ENCODE data around the gene NTNG1. TPM values are rescaled to one million over a fixed set of nuclear protein-coding genes. Genes with fewer than 3 reads are reported as not detected.

Gene NTNG1
- total RNA-seq, 1 donor from 2014 or later, result 0.79 TPM

DNA sequence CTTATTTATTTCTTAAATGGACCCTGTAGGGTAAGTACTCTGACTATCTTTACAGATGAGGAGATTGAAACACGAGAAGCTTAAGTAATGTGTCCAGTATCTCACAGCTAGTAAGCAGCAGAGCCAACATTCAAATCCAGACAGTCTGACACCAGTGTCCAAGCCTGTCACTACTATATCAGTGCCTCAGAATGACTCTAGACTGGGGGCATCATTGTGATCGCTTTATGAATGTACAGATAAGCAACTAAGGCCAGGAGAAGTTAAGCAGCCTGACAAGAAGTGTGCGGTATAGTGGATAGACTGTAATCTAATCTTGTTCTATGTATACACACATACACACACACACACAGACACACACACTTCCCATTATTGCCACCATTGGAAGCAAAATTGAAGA is 158.7 kb downstream of the NTNG1 start:
- Mint-ChIP-seq H3K27ac (no peak overlapping the region), H3K4me1 (no peaks in the 10 kb centered on the region), H3K27me3 (ENCODE audit: insufficient read depth, low read depth) (no peaks in the 10 kb centered on the region), H3K4me3 (no peak overlapping the region), H3K9me3 (no peaks in the 10 kb centered on the region), H3K36me3 (no peaks in the 10 kb centered on the region)
- H3K4me3 ChIP-seq, result no peak overlapping the region
- no peaks in the 10 kb centered on the region for H3K36me3 ChIP-seq
- H3K4me1 ChIP-seq, result no peaks in the 10 kb centered on the region
- peak overlapping the region; percentile 10 for H2AFZ ChIP-seq (replicated peaks)
- no peak overlapping the region for H3K4me2 ChIP-seq
- no peaks in the 10 kb centered on the region for H3K27me3 ChIP-seq
- no peaks in the 10 kb centered on the region for H3F3A ChIP-seq (ENCODE audit: low read depth)
- no peaks in the 10 kb centered on the region for H4K20me1 ChIP-seq (ENCODE audit: low read depth)
- no peak overlapping the region for H3K27ac ChIP-seq
- H3K79me2 ChIP-seq (ENCODE audit: low read depth), result no peaks in the 10 kb centered on the region
- no peaks in the 10 kb centered on the region for H3K9me3 ChIP-seq (ENCODE audit: low read depth)
- no peak overlapping the region for H3K9ac ChIP-seq
- no peak for DNase-seq (ENCODE audit: low spot score)
- TF ChIP-seq EZH2phosphoT487 (IDR thresholded peaks at IDR 0.05) (no peak), EZH2 (IDR thresholded peaks at IDR 0.05) (no peak)
- TF ChIP-seq, protein P1, sequence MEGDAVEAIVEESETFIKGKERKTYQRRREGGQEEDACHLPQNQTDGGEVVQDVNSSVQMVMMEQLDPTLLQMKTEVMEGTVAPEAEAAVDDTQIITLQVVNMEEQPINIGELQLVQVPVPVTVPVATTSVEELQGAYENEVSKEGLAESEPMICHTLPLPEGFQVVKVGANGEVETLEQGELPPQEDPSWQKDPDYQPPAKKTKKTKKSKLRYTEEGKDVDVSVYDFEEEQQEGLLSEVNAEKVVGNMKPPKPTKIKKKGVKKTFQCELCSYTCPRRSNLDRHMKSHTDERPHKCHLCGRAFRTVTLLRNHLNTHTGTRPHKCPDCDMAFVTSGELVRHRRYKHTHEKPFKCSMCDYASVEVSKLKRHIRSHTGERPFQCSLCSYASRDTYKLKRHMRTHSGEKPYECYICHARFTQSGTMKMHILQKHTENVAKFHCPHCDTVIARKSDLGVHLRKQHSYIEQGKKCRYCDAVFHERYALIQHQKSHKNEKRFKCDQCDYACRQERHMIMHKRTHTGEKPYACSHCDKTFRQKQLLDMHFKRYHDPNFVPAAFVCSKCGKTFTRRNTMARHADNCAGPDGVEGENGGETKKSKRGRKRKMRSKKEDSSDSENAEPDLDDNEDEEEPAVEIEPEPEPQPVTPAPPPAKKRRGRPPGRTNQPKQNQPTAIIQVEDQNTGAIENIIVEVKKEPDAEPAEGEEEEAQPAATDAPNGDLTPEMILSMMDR (IDR thresholded peaks at IDR 0.05), result no peak

DNA sequence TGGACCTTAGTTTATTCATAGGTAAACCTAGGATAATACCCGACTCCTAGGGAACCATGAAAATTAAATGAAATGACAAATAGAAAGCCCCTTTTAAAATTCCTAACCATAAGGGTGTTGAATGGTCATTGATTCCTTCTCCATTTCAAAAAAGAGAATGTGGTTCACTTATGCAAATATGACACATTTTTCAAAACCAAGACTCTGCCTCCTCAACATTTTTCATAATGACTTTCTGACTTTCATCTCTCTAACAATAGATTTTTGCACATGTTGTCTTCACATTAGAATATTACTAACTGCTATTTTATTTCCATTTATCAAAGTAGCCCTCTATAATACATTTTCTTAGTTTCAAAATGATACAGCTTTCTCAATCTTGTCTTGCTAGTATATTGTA is 169.1 kb downstream of the NTNG1 start:
- H2AFZ ChIP-seq (replicated peaks), result no peak overlapping the region
- no peaks in the 10 kb centered on the region for H3K36me3 ChIP-seq
- H3K27ac ChIP-seq, result no peak overlapping the region
- no peaks in the 10 kb centered on the region for H3K27me3 ChIP-seq
- Mint-ChIP-seq H3K4me3 (no peak overlapping the region), H3K9me3 (no peaks in the 10 kb centered on the region), H3K27me3 (ENCODE audit: insufficient read depth, low read depth) (no peaks in the 10 kb centered on the region), H3K4me1 (no peaks in the 10 kb centered on the region), H3K36me3 (no peaks in the 10 kb centered on the region), H3K27ac (no peak overlapping the region)
- H3K9me3 ChIP-seq (ENCODE audit: low read depth), result no peaks in the 10 kb centered on the region
- H3K79me2 ChIP-seq (ENCODE audit: low read depth), result no peaks in the 10 kb centered on the region
- no peak overlapping the region for H3K9ac ChIP-seq
- DNase-seq (ENCODE audit: low spot score), result no peak
- TF ChIP-seq, protein P1 (IDR thresholded peaks at IDR 0.05), result no peak
- TF ChIP-seq EZH2phosphoT487 (IDR thresholded peaks at IDR 0.05) (no peak), EZH2 (IDR thresholded peaks at IDR 0.05) (no peak)
- no peak overlapping the region for H3K4me3 ChIP-seq
- no peak overlapping the region for H3K4me2 ChIP-seq
- H3K4me1 ChIP-seq, result no peaks in the 10 kb centered on the region
- H3F3A ChIP-seq (ENCODE audit: low read depth), result no peaks in the 10 kb centered on the region
- H4K20me1 ChIP-seq (ENCODE audit: low read depth), result no peaks in the 10 kb centered on the region

DNA sequence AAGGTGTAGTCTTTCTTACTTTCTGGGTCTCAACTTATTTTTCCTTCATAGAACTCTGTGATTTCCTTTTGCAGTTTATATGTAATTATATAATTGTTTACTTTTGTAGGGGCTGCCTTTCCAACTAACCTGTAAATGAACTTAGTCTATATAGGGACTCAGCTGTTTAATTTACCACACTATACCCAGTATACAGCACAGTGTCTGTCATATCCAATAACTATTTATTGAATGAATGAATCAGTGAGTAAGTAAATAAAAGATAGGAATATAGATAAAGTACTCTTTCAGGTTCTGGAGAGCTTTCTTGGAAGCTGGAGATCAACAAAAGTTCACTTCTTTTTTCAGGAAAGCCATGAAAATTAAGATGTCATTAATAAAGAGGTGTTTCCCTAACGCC is 174.8 kb downstream of the NTNG1 start:
- Mint-ChIP-seq H3K4me1 (peaks cover 15% of the 10 kb centered on the region), H3K36me3 (no peaks in the 10 kb centered on the region), H3K4me3 (no peak overlapping the region), H3K27ac (no peak overlapping the region), H3K27me3 (ENCODE audit: insufficient read depth, low read depth) (no peaks in the 10 kb centered on the region), H3K9me3 (no peaks in the 10 kb centered on the region)
- Histone ChIP-seq H3K79me2 (ENCODE audit: low read depth) (no peaks in the 10 kb centered on the region), H3K4me3 (no peak overlapping the region), H3K4me1 (peaks cover 17% of the 10 kb centered on the region), H3F3A (ENCODE audit: low read depth) (no peaks in the 10 kb centered on the region), H4K20me1 (ENCODE audit: low read depth) (no peaks in the 10 kb centered on the region), H3K36me3 (no peaks in the 10 kb centered on the region), H3K9ac (no peak overlapping the region), H3K4me2 (no peak overlapping the region), H3K27ac (no peak overlapping the region), H3K27me3 (no peaks in the 10 kb centered on the region), H2AFZ (replicated peaks) (no peak overlapping the region), H3K9me3 (ENCODE audit: low read depth) (no peaks in the 10 kb centered on the region)
- DNase-seq (ENCODE audit: low spot score), result no peak
- no peak for TF ChIP-seq EZH2phosphoT487 (IDR thresholded peaks at IDR 0.05)
- TF ChIP-seq, protein P1 (IDR thresholded peaks at IDR 0.05), result no peak
- no peak for TF ChIP-seq EZH2 (IDR thresholded peaks at IDR 0.05)

All from neural progenitor cell (in vitro differentiated cells).